ENCODE data around the gene KAT2B. TPM values are rescaled to one million over a fixed set of nuclear protein-coding genes. Genes with fewer than 3 reads are reported as not detected.
"Not testable (repeated sequence)": the region's sequence is repeated elsewhere in the genome, so short reads cannot be mapped to it uniquely, and the experiment has no call there.

Gene KAT2B
- total RNA-seq, 4 donors from 2014 or later = 39.4 to 87.3 (median 61.1) TPM

DNA sequence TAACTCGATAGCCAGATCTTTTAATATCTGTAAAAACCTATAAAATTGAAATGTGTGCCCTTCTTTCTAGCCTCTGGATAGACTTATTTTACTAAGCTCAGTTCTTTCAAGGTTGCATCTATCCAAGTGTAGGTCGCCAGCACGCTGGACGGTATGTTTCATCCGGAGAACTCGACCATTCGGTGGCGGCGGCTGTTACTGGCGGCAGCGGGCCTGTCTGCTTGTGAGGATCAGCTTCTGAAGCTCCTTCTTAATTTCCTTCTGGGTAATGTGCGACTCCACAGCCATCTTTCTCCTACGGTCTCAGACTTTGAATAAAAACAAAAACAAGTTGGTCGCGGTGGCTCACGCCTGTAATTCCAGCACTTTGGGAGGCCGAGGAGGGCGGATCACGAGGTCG, 32.3 kb upstream of the KAT2B start:
- Histone ChIP-seq H3K36me3 (no peaks in the 10 kb centered on the region), H3K27ac (no peak overlapping the region), H3K27me3 (no peaks in the 10 kb centered on the region), H3K4me1 (no peaks in the 10 kb centered on the region), H3K4me3 (no peak overlapping the region), H3K9me3 (no peaks in the 10 kb centered on the region)
- DNase-seq = no peak
- in situ Hi-C loops (cut with MboI; ENCODE audit: low sequenced_read_pairs in 4 of 4) = no loop called here
- intact Hi-C loops (cut with DNase I; ENCODE audit: low total_unique reads) = no loop called here
- no peak for ATAC-seq
- TF ChIP-seq, protein P1, sequence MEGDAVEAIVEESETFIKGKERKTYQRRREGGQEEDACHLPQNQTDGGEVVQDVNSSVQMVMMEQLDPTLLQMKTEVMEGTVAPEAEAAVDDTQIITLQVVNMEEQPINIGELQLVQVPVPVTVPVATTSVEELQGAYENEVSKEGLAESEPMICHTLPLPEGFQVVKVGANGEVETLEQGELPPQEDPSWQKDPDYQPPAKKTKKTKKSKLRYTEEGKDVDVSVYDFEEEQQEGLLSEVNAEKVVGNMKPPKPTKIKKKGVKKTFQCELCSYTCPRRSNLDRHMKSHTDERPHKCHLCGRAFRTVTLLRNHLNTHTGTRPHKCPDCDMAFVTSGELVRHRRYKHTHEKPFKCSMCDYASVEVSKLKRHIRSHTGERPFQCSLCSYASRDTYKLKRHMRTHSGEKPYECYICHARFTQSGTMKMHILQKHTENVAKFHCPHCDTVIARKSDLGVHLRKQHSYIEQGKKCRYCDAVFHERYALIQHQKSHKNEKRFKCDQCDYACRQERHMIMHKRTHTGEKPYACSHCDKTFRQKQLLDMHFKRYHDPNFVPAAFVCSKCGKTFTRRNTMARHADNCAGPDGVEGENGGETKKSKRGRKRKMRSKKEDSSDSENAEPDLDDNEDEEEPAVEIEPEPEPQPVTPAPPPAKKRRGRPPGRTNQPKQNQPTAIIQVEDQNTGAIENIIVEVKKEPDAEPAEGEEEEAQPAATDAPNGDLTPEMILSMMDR (IDR thresholded peaks at IDR 0.05 in 4 of 5, conservative IDR thresholded peaks at IDR 0.05 in 1 of 5) = no peak
- no peak for TF ChIP-seq POLR2A (IDR thresholded peaks at IDR 0.05)

DNA sequence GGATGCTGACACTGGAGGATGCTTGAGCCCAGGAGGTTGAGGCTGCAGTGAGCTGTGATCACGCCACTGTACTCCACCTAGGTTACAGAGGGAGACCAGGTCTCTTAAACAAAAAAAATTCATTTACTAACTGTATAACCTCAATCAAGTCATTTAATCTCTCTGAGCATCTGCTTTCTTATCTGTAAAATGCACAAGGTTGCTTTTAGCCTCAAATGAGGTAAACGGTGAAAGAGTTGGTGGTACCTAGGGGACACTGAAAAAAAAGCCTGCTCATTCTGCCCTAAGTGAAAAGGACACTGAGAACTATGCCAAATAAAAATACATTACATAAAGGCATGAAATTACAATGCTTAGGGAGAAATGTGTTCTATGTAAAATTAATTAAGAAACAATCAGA, 31.6 kb upstream of the KAT2B start:
- intact Hi-C loops (cut with DNase I; ENCODE audit: low total_unique reads) (no loop called here), in situ Hi-C loops (cut with MboI; ENCODE audit: low sequenced_read_pairs in 4 of 4) (no loop called here)
- no peaks in the 10 kb centered on the region for H3K27me3 ChIP-seq
- no peak overlapping the region for H3K4me3 ChIP-seq
- no peaks in the 10 kb centered on the region for H3K9me3 ChIP-seq
- no peaks in the 10 kb centered on the region for H3K36me3 ChIP-seq
- no peak for DNase-seq
- TF ChIP-seq, protein P1 (IDR thresholded peaks at IDR 0.05 in 4 of 5, conservative IDR thresholded peaks at IDR 0.05 in 1 of 5) = no peak
- no peak for TF ChIP-seq POLR2A (IDR thresholded peaks at IDR 0.05)
- no peak for ATAC-seq
- no peaks in the 10 kb centered on the region for H3K4me1 ChIP-seq
- no peak overlapping the region for H3K27ac ChIP-seq

DNA sequence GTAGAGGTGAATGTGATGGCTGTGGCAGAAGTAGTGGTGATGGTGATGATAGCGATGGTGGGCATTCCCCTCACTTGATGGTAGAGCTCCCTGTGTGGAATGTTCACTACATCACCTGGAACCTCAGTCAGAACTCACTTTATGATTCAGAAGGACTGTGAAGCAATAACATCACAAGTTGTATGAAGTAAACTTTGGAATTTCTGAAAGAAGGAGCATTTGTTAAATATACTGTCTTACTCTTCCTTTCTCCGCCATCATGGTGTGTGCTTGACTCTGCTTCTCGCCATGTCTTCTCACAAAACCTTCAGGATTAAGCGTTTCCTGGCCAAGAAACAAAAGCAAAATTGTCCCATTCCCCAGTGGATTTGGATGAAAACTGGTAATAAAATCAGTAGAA, 28.1 kb upstream of the KAT2B start, which contains the start of gene PP2D1:
Gene PP2D1 (minus strand): TSS at position 101 of the 400 bp plus-strand sequence. CDS start 192 bp downstream, outside the sequence.
- Histone ChIP-seq H3K4me3 (no peak within 1 kb of the TSS), H3K4me1 (no peaks in the 10 kb centered on the region), H3K9me3 (no peaks in the 10 kb centered on the region), H3K27me3 (no peaks in the 10 kb centered on the region), H3K36me3 (no peaks in the 10 kb centered on the region), H3K27ac (no peak within 1 kb of the TSS)
- no peak for TF ChIP-seq POLR2A (IDR thresholded peaks at IDR 0.05)
- TF ChIP-seq, protein P1 (IDR thresholded peaks at IDR 0.05 in 4 of 5, conservative IDR thresholded peaks at IDR 0.05 in 1 of 5) = no peak
- DNase-seq (no peak), ATAC-seq (no peak)
- in situ Hi-C loops (cut with MboI; ENCODE audit: low sequenced_read_pairs in 4 of 4) = no loop called here
- intact Hi-C loops (cut with DNase I; ENCODE audit: low total_unique reads) = no loop called here

DNA sequence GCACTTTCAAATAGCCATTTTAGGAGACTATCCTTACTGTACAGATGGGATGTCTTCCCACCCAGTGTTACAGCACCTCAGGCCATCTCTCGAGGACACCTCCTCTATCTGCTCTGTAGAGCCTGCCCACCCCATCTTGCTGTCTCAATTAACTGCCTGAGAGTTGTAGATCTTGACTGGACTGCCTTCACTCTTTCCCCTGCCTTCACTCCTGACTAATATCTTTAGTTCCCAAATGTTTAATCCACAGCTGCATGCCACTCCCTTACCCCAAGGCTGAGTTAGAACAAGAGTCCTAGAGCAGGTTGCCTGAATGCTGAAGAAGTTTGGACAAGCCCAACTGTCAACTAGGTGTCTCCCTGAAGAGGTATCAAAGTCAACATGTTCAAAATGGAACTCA, 26.9 kb upstream of the KAT2B start:
- no peaks in the 10 kb centered on the region for H3K4me1 ChIP-seq
- no peaks in the 10 kb centered on the region for H3K36me3 ChIP-seq
- ATAC-seq (no peak), DNase-seq (no peak)
- H3K27me3 ChIP-seq = no peaks in the 10 kb centered on the region
- H3K27ac ChIP-seq = no peak overlapping the region
- TF ChIP-seq, protein P1 (IDR thresholded peaks at IDR 0.05 in 4 of 5, conservative IDR thresholded peaks at IDR 0.05 in 1 of 5) = no peak
- no peak for TF ChIP-seq POLR2A (IDR thresholded peaks at IDR 0.05)
- intact Hi-C loops (cut with DNase I; ENCODE audit: low total_unique reads) (no loop called here), in situ Hi-C loops (cut with MboI; ENCODE audit: low sequenced_read_pairs in 4 of 4) (no loop called here)
- H3K9me3 ChIP-seq = no peaks in the 10 kb centered on the region
- no peak overlapping the region for H3K4me3 ChIP-seq

DNA sequence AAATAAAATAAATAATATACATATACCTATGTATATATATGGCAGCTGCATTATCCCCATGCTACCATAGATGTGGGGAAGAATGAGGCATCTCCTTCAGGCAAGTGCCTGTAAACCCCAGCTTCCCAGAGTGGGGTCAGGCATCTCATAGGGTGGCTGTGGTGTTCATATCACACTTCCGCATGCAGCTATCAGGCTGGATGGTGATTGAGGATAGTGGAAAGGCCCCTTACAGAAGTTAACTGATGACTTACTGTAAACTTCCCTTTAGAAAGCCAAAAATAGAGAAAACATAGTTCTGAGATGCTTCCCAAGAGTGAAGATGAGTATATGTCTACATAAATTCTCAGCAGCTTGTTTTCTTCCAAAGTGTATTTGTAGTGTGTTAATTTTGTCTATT, 24.7 kb upstream of the KAT2B start:
- Histone ChIP-seq H3K27me3 (no peaks in the 10 kb centered on the region), H3K36me3 (no peaks in the 10 kb centered on the region), H3K27ac (no peak overlapping the region), H3K4me1 (no peaks in the 10 kb centered on the region), H3K9me3 (no peaks in the 10 kb centered on the region), H3K4me3 (no peak overlapping the region)
- ATAC-seq (no peak), DNase-seq (no peak)
- in situ Hi-C loops (cut with MboI; ENCODE audit: low sequenced_read_pairs in 4 of 4) (no loop called here), intact Hi-C loops (cut with DNase I; ENCODE audit: low total_unique reads) (no loop called here)
- TF ChIP-seq POLR2A (IDR thresholded peaks at IDR 0.05) = no peak
- TF ChIP-seq, protein P1 (IDR thresholded peaks at IDR 0.05 in 4 of 5, conservative IDR thresholded peaks at IDR 0.05 in 1 of 5) = no peak

DNA sequence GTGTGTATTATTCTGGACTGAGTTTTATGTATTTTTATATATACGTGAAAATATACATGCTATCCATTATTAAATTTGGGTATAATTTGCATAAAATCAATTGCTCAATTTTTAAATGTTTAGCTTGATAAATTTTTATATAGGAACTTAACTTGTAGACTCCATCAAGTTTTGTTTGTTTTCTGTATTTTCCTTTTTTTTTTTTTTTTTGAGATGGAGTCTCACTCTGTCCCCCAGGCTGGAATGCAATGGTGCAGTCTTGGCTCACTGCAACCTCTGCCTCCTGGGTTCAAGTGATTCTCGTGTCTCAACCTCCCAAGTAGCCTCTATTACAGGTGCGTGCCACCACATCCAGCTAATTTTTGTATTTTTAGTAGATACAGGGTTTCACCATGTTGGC, 24.2 kb upstream of the KAT2B start:
- H3K36me3 ChIP-seq; in situ Hi-C loops (cut with MboI; ENCODE audit: low sequenced_read_pairs in 4 of 4); H3K9me3 ChIP-seq; H3K27ac ChIP-seq; DNase-seq; H3K27me3 ChIP-seq; intact Hi-C loops (cut with DNase I; ENCODE audit: low total_unique reads); H3K4me1 ChIP-seq; ATAC-seq; H3K4me3 ChIP-seq: not testable (repeated sequence)
